Measurements from ENCODE around the gene ZC3H15.
"Not testable (repeated sequence)": the region's sequence is repeated elsewhere in the genome, so short reads cannot be mapped to it uniquely, and the experiment has no call there.

The ZC3H15 gene

GRCh38 chr2:186485871-186486650 lies at the start of gene ZC3H15:
Gene ZC3H15, plus strand, starts transcription at chr2:186486260. Its CDS starts 123 bp downstream, at chr2:186486383.
- peak; percentile 91 for DNase-seq

DNA sequence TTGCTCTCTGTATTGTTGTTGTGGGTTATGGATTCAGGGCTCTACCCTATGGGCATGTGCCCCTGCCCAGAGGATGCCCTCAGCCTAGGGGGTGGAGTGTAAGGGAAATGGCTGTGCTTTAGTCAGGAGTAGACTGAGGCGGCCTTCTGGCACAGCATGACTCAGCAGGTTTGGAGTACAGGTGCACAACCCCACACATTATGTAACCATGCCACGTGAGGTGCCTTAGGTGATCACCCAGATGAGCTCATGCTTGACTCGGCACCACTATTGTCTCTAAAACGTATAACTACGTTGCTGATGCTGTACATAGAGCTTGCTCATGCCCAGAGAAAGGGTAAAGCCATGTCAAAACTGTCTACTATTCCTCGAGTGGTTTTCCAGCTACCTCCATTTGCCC lies 48.3 kb upstream of the ZC3H15 start:
- DNase-seq = no peak

DNA sequence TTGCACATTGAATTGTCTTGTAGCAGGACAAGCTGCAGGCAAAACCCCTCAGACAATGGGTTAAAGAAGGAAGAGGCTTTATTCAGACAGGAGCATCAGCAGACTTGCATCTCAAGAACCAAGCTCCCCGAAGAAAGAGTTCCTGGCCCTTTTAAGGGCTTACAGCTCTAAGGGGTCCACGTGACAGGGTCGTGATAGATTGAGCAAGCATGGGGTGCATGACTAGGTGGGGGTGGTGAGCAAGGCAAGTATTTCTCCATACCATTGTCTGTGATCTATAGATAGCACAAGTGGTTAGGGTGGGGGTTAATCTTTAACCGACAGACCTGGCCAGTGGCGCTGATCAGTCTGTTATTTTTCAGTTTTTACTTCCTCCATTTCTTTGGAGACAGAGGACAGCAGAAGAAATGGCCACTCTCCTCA lies 46.4 kb upstream of the ZC3H15 start:
- DNase-seq = not testable (repeated sequence)

- DNase-seq = no peak
Observed at GRCh38 chr2:186440506-186440905, 45.6 kb upstream of the ZC3H15 start.

DNA sequence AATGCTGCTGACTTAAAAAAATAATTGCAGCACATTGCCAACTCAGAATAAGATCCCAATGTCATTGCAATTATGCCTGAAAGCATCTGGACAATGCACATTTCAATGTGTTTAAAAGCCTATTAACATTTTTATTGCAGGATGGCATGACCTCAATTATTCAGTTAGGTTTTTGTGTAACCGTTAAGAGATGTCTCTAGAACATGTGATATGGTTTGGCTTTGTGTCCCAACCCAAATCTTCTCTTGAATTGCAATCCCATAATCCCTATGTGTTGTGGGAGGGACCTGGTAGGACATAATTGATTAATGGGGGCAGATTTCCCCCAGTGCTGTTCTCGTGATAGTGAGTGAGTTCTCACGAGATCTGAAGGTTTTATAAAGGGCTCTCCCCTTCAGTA lies 43.2 kb upstream of the ZC3H15 start:
- no peak for DNase-seq

- no peak for DNase-seq
Observed at GRCh38 chr2:186443851-186444250, 42.2 kb upstream of the ZC3H15 start.

DNA sequence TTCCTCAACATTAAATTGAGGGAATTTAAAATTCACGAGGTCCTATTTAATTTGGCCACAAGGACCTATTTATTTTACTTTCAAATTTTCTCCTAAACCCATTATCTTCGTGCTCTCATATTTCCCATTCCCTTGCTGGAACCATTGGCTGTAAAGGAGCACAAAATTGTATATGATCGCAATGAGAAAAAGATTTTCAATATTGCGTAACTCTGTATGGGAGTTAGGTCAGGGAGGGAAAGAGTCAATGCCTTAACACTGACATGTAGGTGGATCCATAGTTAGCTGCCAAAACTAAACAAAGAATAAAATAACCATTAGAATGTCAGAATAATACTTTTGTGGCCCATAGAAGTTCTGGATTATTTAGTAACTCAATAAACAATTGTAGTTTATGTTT lies 40.6 kb upstream of the ZC3H15 start:
- DNase-seq = no peak

GRCh38 chr2:186455613-186456012 lies 30.4 kb upstream of the ZC3H15 start:
- no peak for DNase-seq

DNA sequence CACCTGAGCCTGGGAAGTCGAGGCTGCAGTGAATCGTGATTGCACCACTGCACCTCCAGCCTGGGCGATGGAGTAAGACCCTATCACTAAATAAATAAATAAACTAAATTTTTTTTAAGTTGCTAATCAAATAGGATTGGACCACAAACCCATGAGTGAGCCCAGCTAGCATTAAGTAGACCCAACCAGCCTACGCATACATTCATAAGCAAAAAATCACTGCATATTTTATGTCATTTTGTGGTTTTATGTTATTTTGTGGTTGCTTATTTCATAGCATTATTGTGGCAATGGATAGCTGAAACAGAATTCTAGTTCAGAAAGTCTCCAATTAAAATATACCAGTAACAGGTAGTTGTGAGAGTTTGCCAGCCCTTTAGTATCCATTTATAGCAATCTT lies 29.1 kb upstream of the ZC3H15 start:
- DNase-seq = no peak

- DNase-seq = no peak
Observed at GRCh38 chr2:186457908-186458307, 28.2 kb upstream of the ZC3H15 start.

- DNase-seq = peak; percentile 62
Observed at GRCh38 chr2:186459009-186459408, 27.1 kb upstream of the ZC3H15 start.

GRCh38 chr2:186460465-186460864 lies 25.6 kb upstream of the ZC3H15 start:
- peak; percentile 32 for DNase-seq

DNA sequence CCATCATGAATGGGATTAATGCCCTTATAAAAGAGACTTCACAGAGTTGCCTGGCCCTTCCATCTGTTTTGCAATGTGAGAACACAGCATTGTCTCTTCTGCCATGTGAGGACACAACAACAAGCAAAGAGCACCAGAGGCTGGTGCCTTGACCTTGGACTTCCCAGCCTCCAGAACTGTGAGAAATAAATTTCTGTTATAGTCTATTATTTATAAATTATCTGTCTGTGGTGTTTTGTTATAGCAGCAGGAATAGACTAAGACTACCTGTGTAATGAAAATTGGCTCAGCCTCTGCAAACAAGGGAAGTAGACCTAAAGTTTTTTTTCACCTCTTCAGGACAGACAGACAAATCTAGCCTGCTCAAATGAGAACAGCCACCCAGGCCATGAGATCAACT lies 19.3 kb upstream of the ZC3H15 start:
- DNase-seq = no peak

- no peak for DNase-seq
Observed at GRCh38 chr2:186467421-186467820, 18.6 kb upstream of the ZC3H15 start.

GRCh38 chr2:186472722-186473493 lies 13.2 kb upstream of the ZC3H15 start:
- DNase-seq = not testable (repeated sequence)

GRCh38 chr2:186474239-186474638 lies 11.8 kb upstream of the ZC3H15 start:
- not testable (repeated sequence) for DNase-seq

GRCh38 chr2:186477790-186478189 lies 8.3 kb upstream of the ZC3H15 start:
- DNase-seq = no peak

DNA sequence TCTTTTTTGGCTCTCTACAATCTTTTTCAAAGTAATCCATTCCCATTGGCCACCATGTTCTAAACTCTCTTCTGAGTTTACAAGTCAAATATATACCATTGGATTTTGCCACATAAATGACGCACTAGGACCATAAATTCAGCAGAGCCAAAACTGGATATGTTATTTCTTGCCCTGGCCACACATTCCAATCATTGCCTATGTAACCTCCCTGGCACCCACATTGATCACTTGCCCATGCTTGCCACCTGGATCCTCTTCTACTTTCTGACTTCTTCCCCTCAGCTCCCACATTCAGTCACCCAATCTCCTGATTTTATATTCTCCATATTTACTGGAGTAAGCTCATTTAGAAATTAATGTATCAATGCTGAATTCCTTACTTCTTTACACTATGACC lies 5.1 kb upstream of the ZC3H15 start:
- no peak for DNase-seq

- no peak for DNase-seq
Observed at GRCh38 chr2:186484062-186484735, 1.9 kb upstream of the ZC3H15 start.

- DNase-seq = no peak
Observed at GRCh38 chr2:186485576-186485870, 537 bp upstream of the ZC3H15 start.

DNA sequence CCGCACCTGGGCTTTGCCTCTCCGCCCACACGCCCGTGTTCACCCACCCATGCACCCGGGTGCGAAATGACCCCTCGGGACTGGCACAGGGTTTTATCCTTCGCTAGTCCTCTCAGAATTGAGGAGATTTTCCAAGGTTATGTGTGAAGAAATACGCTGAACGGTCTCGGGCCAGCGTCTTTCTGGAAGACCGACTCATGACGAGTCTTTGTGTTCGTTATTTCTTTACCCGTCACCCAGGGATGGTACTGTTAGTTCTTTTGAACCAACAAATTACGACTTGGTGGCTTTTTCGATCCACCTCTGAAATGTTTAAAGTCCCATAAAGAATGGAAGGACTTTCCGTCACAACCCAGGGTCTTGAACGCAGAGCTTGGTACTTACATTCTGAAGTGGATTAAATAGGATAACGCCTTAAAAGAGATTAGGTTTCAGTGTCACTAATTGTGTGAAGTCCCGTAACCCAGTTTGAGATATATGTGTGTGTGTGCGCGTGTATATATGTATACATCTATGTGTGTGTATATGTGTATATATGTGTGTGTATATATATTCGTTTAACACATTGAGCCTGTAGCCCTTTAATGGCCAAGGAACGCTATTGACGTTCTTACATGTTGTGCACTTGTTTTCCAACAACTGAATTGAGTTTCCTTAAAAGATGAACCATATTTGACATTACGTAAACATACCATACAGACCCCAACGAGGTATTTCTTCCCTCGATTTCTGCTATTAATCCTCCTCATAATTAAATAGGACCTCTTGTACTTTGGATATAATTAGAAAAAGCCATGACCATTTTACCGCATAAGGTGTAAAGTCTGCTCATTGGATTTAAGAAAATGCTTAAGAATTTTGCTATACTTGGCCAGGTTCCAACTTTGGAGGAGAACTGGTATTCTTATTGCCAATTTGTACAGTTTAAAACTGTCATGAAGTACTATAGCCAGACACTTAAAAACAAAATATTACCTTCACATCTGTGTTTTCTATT lies 889 bp downstream of the ZC3H15 start:
- peak; percentile 44 for DNase-seq

DNA sequence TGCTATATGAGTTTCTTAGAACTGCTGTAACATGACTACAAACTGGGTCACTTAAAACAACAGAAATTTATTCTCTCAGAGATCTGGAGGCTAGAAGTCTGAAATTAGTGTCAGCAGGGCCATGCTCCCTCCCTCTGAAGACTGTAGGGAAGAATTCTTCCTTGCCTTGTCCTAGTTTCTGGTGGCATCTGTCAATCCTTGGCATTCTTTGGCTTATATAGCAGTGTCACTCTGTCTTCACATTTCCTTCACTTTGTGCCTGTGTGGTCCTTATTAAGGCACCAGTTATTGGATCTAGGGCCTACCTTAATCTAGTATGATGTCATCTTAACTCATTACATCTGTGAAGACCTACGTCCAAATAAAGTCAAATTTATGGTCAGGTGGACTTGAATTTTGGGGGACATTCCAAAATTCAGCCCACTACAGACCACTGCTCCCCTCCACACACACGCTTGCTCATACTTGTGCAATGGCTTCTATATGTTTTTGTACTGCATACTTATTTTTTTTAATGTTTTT lies 7.6 kb downstream of the ZC3H15 start:
- DNase-seq = no peak
